ENCODE data around the gene S100A14. TPM values are rescaled to one million over a fixed set of nuclear protein-coding genes. Genes with fewer than 3 reads are reported as not detected.

The S100A14 gene
- total and polyA plus RNA-seq, 2 of the 13 experiments (the other 11 are each of a cell fraction or from before 2014, with no cell fraction given) = 1.4 to 7.7 TPM

DNA sequence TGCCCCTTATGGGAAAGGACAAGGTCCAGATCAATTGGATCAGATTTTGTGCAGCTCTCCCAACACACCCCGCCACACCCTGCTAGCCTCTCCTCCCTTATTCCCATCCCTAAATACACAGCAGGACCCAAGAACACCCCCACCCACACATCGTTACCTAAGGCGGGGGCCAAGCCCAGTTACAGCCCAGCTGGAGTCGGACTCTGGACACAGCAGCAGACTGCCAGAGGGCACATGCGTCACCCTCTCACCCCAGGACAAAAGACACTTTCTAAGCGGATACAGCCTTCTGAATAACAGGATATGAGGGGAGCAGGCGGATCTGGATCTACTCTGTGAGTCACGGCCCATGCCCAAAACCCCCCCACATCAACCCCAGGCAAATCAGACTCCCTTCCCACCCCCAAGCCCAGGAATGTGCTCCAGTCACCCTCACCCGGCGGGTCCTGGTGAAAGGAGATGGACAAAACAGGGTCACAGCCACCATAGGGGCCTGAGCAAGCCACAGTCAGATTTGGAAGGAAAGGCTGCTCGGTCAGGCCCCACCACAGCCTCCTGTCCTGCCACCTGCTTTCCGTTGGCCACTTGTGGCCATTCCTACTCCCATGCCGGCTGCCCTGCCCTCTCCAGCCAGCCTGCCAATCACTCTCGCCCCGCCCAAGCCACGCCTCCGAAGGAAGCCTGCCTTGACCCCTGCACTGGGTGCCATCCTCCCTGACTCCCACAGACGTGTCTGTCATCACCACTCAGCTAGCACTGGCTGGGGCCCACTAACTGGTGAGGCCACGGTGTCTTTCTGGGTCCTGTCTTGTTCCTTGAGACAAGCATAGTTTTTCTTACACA is 7.2 kb downstream of the S100A14 start (continued):
- TF ChIP-seq FOXK1 (CRISPR knock-in tag; IDR thresholded peaks at IDR 0.05; ENCODE audit: borderline replicate concordance, low read depth) (0 out of 2 replicates have a peak, but pooled peaks have one; percentile 16), NFYB (CRISPR knock-in tag; IDR thresholded peaks at IDR 0.05) (no peak), HMG20B (CRISPR knock-in tag; conservative IDR thresholded peaks at IDR 0.05) (0 out of 2 replicates have a peak, but pooled peaks have one; percentile 13), PRPF4 (IDR thresholded peaks at IDR 0.05; ENCODE audit: low read depth, low read length, poor library complexity, severe bottlenecking) (no peak), ZNF616 (CRISPR knock-in tag; IDR thresholded peaks at IDR 0.05; ENCODE audit: low read depth) (peak; percentile 91), ZNF660 (CRISPR knock-in tag; IDR thresholded peaks at IDR 0.05; ENCODE audit: borderline replicate concordance, low read depth) (no peak), ZSCAN30 (CRISPR knock-in tag; IDR thresholded peaks at IDR 0.05) (no peak), KLF12 (CRISPR knock-in tag; IDR thresholded peaks at IDR 0.05; ENCODE audit: borderline replicate concordance) (no peak), TAF15 (IDR thresholded peaks at IDR 0.05; ENCODE audit: low read depth, low read length, poor library complexity, severe bottlenecking) (no peak), ZFAT (CRISPR knock-in tag; conservative IDR thresholded peaks at IDR 0.05) (no peak), ZBTB7A (CRISPR knock-in tag; IDR thresholded peaks at IDR 0.05) (0 out of 2 replicates have a peak, but pooled peaks have one; percentile 42), NCOR1 (IDR thresholded peaks at IDR 0.05; ENCODE audit: borderline replicate concordance, low read length) (peak; percentile 70; the same call in 1 of the 2 replicates), RARA (CRISPR knock-in tag; IDR thresholded peaks at IDR 0.05) (peak; percentile 79), DNMT3B (CRISPR knock-in tag; conservative IDR thresholded peaks at IDR 0.05) (no peak)
- TF ChIP-seq, protein P1, sequence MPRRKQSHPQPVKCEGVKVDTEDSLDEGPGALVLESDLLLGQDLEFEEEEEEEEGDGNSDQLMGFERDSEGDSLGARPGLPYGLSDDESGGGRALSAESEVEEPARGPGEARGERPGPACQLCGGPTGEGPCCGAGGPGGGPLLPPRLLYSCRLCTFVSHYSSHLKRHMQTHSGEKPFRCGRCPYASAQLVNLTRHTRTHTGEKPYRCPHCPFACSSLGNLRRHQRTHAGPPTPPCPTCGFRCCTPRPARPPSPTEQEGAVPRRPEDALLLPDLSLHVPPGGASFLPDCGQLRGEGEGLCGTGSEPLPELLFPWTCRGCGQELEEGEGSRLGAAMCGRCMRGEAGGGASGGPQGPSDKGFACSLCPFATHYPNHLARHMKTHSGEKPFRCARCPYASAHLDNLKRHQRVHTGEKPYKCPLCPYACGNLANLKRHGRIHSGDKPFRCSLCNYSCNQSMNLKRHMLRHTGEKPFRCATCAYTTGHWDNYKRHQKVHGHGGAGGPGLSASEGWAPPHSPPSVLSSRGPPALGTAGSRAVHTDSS (CRISPR knock-in tag; conservative IDR thresholded peaks at IDR 0.05) = no peak
- TF ChIP-seq, protein P2, sequence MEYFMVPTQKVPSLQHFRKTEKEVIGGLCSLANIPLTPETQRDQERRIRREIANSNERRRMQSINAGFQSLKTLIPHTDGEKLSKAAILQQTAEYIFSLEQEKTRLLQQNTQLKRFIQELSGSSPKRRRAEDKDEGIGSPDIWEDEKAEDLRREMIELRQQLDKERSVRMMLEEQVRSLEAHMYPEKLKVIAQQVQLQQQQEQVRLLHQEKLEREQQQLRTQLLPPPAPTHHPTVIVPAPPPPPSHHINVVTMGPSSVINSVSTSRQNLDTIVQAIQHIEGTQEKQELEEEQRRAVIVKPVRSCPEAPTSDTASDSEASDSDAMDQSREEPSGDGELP (IDR thresholded peaks at IDR 0.05; ENCODE audit: borderline replicate concordance, low read depth) = peak; percentile 93
- TF ChIP-seq, protein P3, sequence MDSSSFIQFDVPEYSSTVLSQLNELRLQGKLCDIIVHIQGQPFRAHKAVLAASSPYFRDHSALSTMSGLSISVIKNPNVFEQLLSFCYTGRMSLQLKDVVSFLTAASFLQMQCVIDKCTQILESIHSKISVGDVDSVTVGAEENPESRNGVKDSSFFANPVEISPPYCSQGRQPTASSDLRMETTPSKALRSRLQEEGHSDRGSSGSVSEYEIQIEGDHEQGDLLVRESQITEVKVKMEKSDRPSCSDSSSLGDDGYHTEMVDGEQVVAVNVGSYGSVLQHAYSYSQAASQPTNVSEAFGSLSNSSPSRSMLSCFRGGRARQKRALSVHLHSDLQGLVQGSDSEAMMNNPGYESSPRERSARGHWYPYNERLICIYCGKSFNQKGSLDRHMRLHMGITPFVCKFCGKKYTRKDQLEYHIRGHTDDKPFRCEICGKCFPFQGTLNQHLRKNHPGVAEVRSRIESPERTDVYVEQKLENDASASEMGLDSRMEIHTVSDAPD (CRISPR knock-in tag; IDR thresholded peaks at IDR 0.05) = no peak
- TF ChIP-seq, protein P4, sequence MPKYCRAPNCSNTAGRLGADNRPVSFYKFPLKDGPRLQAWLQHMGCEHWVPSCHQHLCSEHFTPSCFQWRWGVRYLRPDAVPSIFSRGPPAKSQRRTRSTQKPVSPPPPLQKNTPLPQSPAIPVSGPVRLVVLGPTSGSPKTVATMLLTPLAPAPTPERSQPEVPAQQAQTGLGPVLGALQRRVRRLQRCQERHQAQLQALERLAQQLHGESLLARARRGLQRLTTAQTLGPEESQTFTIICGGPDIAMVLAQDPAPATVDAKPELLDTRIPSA (CRISPR knock-in tag; IDR thresholded peaks at IDR 0.05; ENCODE audit: borderline replicate concordance) = peak; percentile 67; the same call in 1 of the 2 replicates
- TF ChIP-seq, protein P5, sequence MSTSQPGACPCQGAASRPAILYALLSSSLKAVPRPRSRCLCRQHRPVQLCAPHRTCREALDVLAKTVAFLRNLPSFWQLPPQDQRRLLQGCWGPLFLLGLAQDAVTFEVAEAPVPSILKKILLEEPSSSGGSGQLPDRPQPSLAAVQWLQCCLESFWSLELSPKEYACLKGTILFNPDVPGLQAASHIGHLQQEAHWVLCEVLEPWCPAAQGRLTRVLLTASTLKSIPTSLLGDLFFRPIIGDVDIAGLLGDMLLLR (CRISPR knock-in tag; IDR thresholded peaks at IDR 0.05) = 0 out of 2 replicates have a peak, but pooled peaks have one; percentile 55

All from HepG2 (cell line).